H1 (cell line): ENCODE results near the gene TPO. TPM values are rescaled to one million over a fixed set of nuclear protein-coding genes. Genes with fewer than 3 reads are reported as not detected.

Source experiments
- CTCF ChIA-PET: fragments of 300-600 bp; sonication (Branson Sonifier 250); formaldehyde crosslinking; loops from one replicate; lab custom pipeline; 2021; ENCODE audit not compliant: partially characterized antibody; lab: Charles Lee
- POLR2A ChIA-PET: fragments of 300-600 bp; sonication (Branson Sonifier 250); formaldehyde crosslinking; loops from one replicate; lab custom pipeline; 2021; ENCODE audit warnings: inconsistent platforms; ENCODE audit not compliant: partially characterized antibody; lab: Charles Lee
- DNase-seq, 2 experiments: peaks; one replicate each; pipeline versions ENCODE4 v3.0.0 to v3.0.0-alpha.2; 2010 to 2022; ENCODE audit warnings: low spot score in 2 of 2, low read depth in 1 of 2, mixed read lengths in 1 of 2
- FAIRE-seq: peaks from 2 replicates; lab custom pipeline; 2011; peaks lifted over from hg19 to GRCh38; lab: Jason Lieb, UNC
- H2AFZ ChIP-seq: 2 replicates; pipeline ENCODE4 v1.8.1; 2012; ENCODE audit warnings: low read length, inconsistent platforms
- H2AK5ac ChIP-seq: 2 replicates; pipeline ENCODE4 v1.6.1; 2013; ENCODE audit warnings: low read depth, low read length
- H2BK120ac ChIP-seq: replicated peaks from 2 replicates; pipeline ENCODE3; 2013; ENCODE audit warnings: low read depth, low read length, inconsistent platforms
- H2BK12ac ChIP-seq: 2 replicates; pipeline ENCODE4 v1.6.1; 2013; ENCODE audit warnings: low read depth, low read length
- H2BK15ac ChIP-seq: 2 replicates; pipeline ENCODE4 v1.6.1; 2013; ENCODE audit warnings: low read length
- H2BK20ac ChIP-seq: 2 replicates; pipeline ENCODE4 v1.6.1; 2013; ENCODE audit warnings: low read length
- H2BK5ac ChIP-seq: 2 replicates; pipeline ENCODE4 v1.6.1; 2013; ENCODE audit warnings: low read depth, low read length
- H3K14ac ChIP-seq: 2 replicates; pipeline ENCODE4 v1.6.1; 2013; ENCODE audit warnings: inconsistent platforms; ENCODE audit not compliant: insufficient read length
- H3K18ac ChIP-seq: 2 replicates; pipeline ENCODE4 v1.6.1; 2013; ENCODE audit warnings: low read length; ENCODE audit errors: extremely low read depth
- H3K23ac ChIP-seq: 2 replicates; pipeline ENCODE4 v1.6.1; 2013; ENCODE audit warnings: inconsistent platforms; ENCODE audit not compliant: insufficient read length
- H3K23me2 ChIP-seq: 2 replicates; pipeline ENCODE4 v1.6.1; 2013; ENCODE audit warnings: low read depth, low read length
- H3K27ac ChIP-seq: 2 replicates; pipeline ENCODE4 v1.6.1; 2011; ENCODE audit warnings: low read depth, low read length, inconsistent platforms
- H3K27me3 ChIP-seq, 4 experiments: replicated peaks in 1 of 4; 1 replicate in 1 of 4; 2 replicates in 3 of 4; pipeline versions ENCODE4 v1.6.1 to v1.8.1; 2011 to 2013; ENCODE audit warnings: low read length in 3 of 4, mild to moderate bottlenecking in 3 of 4, inconsistent platforms in 2 of 4, mixed read lengths in 2 of 4, moderate library complexity in 1 of 4; ENCODE audit not compliant: control insufficient read depth in 3 of 4, insufficient read depth in 3 of 4; ENCODE audit errors: extremely low read depth in 1 of 4
- H3K36me3 ChIP-seq, 4 experiments: 2 replicates each; pipeline versions ENCODE4 v1.6.1 to v1.8.1; 2011 to 2013; ENCODE audit warnings: mild to moderate bottlenecking in 4 of 4, low read length in 3 of 4, moderate library complexity in 2 of 4, control low read depth in 1 of 4, inconsistent platforms in 1 of 4; ENCODE audit not compliant: insufficient read depth in 4 of 4, control insufficient read depth in 2 of 4
- H3K4ac ChIP-seq: replicated peaks from 2 replicates; pipeline ENCODE3; 2013; ENCODE audit warnings: low read length, low read depth, mixed read lengths, inconsistent platforms; ENCODE audit not compliant: insufficient read length
- H3K4me1 ChIP-seq, 4 experiments: replicated peaks in 1 of 4; 1 replicate in 1 of 4; 2 replicates in 3 of 4; pipeline versions ENCODE4 v1.6.1 to v1.8.1; 2011 to 2013; ENCODE audit warnings: low read length in 3 of 4, inconsistent platforms in 2 of 4, mixed read lengths in 1 of 4; ENCODE audit not compliant: insufficient read depth in 4 of 4, control insufficient read depth in 3 of 4
- H3K4me2 ChIP-seq, 2 experiments: 2 replicates each; pipeline versions ENCODE4 v1.6.1 to v1.8.1; 2011 to 2013; ENCODE audit warnings: low read depth in 2 of 2, low read length in 2 of 2, control low read depth in 1 of 2, inconsistent platforms in 1 of 2, mild to moderate bottlenecking in 1 of 2; ENCODE audit not compliant: insufficient read depth in 1 of 2
- H3K4me3 ChIP-seq, 4 experiments: fragments of 200-600, 300-600 bp in 1 of 4; sonication (generic), shearing (Covaris generic), sonication (Bioruptor Twin) in 1 of 4; 2 replicates each; pipeline versions ENCODE4 v1.5.1 to v1.8.1; 2011 to 2016; ENCODE audit warnings: low read length in 4 of 4, low read depth in 3 of 4, control low read depth in 2 of 4, inconsistent platforms in 2 of 4, mild to moderate bottlenecking in 2 of 4, mixed read lengths in 1 of 4, moderate library complexity in 1 of 4; ENCODE audit not compliant: insufficient read depth in 2 of 4; ENCODE audit errors: extremely low read depth in 1 of 4
- H3K56ac ChIP-seq: replicated peaks from 2 replicates; pipeline ENCODE3; 2013; ENCODE audit warnings: low read depth, mild to moderate bottlenecking, mixed read lengths, low read length, inconsistent platforms; ENCODE audit not compliant: insufficient read length
- H3K79me1 ChIP-seq: 2 replicates; pipeline ENCODE4 v1.6.1; 2013; ENCODE audit warnings: low read depth, low read length, control low read depth
- H3K79me2 ChIP-seq, 2 experiments: 2 replicates each; pipeline versions ENCODE4 v1.6.1 to v1.8.1; 2012 to 2013; ENCODE audit warnings: low read length in 2 of 2, mild to moderate bottlenecking in 2 of 2, inconsistent platforms in 1 of 2; ENCODE audit not compliant: insufficient read depth in 2 of 2, control insufficient read depth in 1 of 2
- H3K9ac ChIP-seq, 4 experiments: replicated peaks in 1 of 4; 1 replicate in 1 of 4; 2 replicates in 3 of 4; pipeline versions ENCODE4 v1.6.1 to v1.8.1; 2011 to 2013; ENCODE audit warnings: low read depth in 3 of 4, low read length in 3 of 4, control low read depth in 2 of 4, mild to moderate bottlenecking in 2 of 4, moderate library complexity in 2 of 4, inconsistent platforms in 1 of 4; ENCODE audit errors: extremely low read depth in 1 of 4
- H3K9me3 ChIP-seq, 2 experiments: 2 replicates each; pipeline versions ENCODE4 v1.6.1 to v1.8.1; 2012 to 2013; ENCODE audit warnings: mild to moderate bottlenecking in 2 of 2, moderate library complexity in 2 of 2, control low read depth in 1 of 2, inconsistent platforms in 1 of 2, low read depth in 1 of 2, low read length in 1 of 2, mixed read lengths in 1 of 2; ENCODE audit not compliant: insufficient read depth in 2 of 2
- H4K20me1 ChIP-seq, 2 experiments: replicated peaks in 1 of 2; 2 replicates each; pipeline versions ENCODE3 to v1.8.1; 2011 to 2013; ENCODE audit warnings: inconsistent platforms in 2 of 2, low read length in 2 of 2, mild to moderate bottlenecking in 1 of 2; ENCODE audit not compliant: insufficient read depth in 2 of 2, control insufficient read depth in 1 of 2
- H4K5ac ChIP-seq: 2 replicates; pipeline ENCODE4 v1.6.1; 2013; ENCODE audit warnings: low read length, low read depth, mixed read lengths, inconsistent platforms; ENCODE audit not compliant: insufficient read length
- H4K8ac ChIP-seq: 2 replicates; pipeline ENCODE4 v1.8.0; 2013; ENCODE audit warnings: mild to moderate bottlenecking, moderate library complexity, low read length, inconsistent platforms; ENCODE audit not compliant: insufficient read depth; ENCODE audit errors: extremely low read depth
- H4K91ac ChIP-seq: replicated peaks from 2 replicates; pipeline ENCODE3; 2013; ENCODE audit warnings: low read length, mixed read lengths, inconsistent platforms; ENCODE audit not compliant: insufficient read length
- BRCA1 ChIP-seq: IDR thresholded peaks from 2 replicates; pipeline ENCODE4 v1.6.1; 2012; ENCODE audit warnings: low read depth, low read length, improper control_type of control experiment
- CBX8 ChIP-seq: fragments of 300-800, 300-1000 bp; sonication (generic); IDR thresholded peaks from 2 replicates; pipeline ENCODE4 v1.7.1; 2016; ENCODE audit warnings: low read depth, low read length, borderline replicate concordance
- EZH2 ChIP-seq: fragments of 200-600 bp; sonication (generic); IDR thresholded peaks from 2 replicates; pipeline ENCODE4 v1.7.1; 2012; ENCODE audit warnings: low read depth, mild to moderate bottlenecking, moderate library complexity, low read length, inconsistent platforms; ENCODE audit not compliant: severe bottlenecking
- GTF2F1 ChIP-seq: IDR thresholded peaks from 2 replicates; pipeline ENCODE4 v1.6.1; 2012; ENCODE audit warnings: low read depth, low read length, improper control_type of control experiment, borderline replicate concordance
- HDAC2 ChIP-seq, 2 experiments: fragments of 300-600 bp in 1 of 2; sonication (generic) in 1 of 2; IDR thresholded peaks; 2 replicates each; pipeline ENCODE4 v1.6.1; 2011 to 2012; ENCODE audit warnings: low read depth in 2 of 2, low read length in 2 of 2, mild to moderate bottlenecking in 2 of 2, moderate library complexity in 2 of 2, borderline replicate concordance in 1 of 2, inconsistent platforms in 1 of 2
- JUN ChIP-seq: IDR thresholded peaks from 2 replicates; pipeline ENCODE4 v1.6.1; 2011; ENCODE audit warnings: low read depth, mild to moderate bottlenecking, improper control_type of control experiment, low read length
- MAFK ChIP-seq: IDR thresholded peaks from 2 replicates; pipeline ENCODE4 v1.6.1; 2012; ENCODE audit warnings: low read depth, mild to moderate bottlenecking, improper control_type of control experiment, low read length
- POU5F1 ChIP-seq: IDR thresholded peaks from 2 replicates; pipeline ENCODE4 v1.6.1; 2011; ENCODE audit warnings: low read depth, mild to moderate bottlenecking, low read length, moderate library complexity
- SP2 ChIP-seq: IDR thresholded peaks from 2 replicates; pipeline ENCODE4 v1.6.1; 2012; ENCODE audit warnings: mild to moderate bottlenecking, low read length, inconsistent platforms
- TAF1 ChIP-seq: IDR thresholded peaks from 2 replicates; pipeline ENCODE4 v1.6.1; 2011; ENCODE audit warnings: mild to moderate bottlenecking, low read depth, low read length
- WGBS, 2 experiments: shearing (Covaris generic) in 1 of 2; methylation state at CpG; one replicate each; pipeline versions ENCODE4 v1.1.6 to v1.1.7; 2013 to 2015; ENCODE audit warnings: low lambda C conversion rate in 2 of 2, mixed read lengths in 2 of 2, inconsistent platforms in 1 of 2, low coverage in 1 of 2, missing lambda C conversion rate in 1 of 2; ENCODE audit not compliant: insufficient replicate concordance in 2 of 2, insufficient coverage in 1 of 2, insufficient read length in 1 of 2; ENCODE audit errors: extremely low coverage in 1 of 2, missing lambda C conversion rate in 1 of 2; 5-methylcytosine and 5-hydroxymethylcytosine counted together
- polyA plus RNA-seq, 7 experiments: library from polyadenylated mRNA; depleted of rRNA in 3 of 7; stranded (reverse) in 5 of 7; unstranded in 2 of 7; fragments of >200 nt in 5 of 7; fragments of 200-250 nt in 2 of 7; gene quantifications; 1 replicate in 5 of 7; 2 replicates in 1 of 7; 4 replicates in 1 of 7; pipeline versions ENCODE4 v1.2.1 to v1.2.3, GENCODE V29; 2011 to 2013; ENCODE audit warnings: missing spikeins in 2 of 7, mixed read lengths in 2 of 7
- total RNA-seq: library from RNA; stranded (reverse); fragmentation: NEBNext Ultra II Directional; extraction: Animal tissue kit (Norgen Biotek cat#: 25700); gene quantifications from 2 replicates; pipeline ENCODE4 v1.2.1, GENCODE V29; 2021
- TF ChIP-seq, protein P1 (sequence below): IDR thresholded peaks from 2 replicates; pipeline ENCODE4 v1.6.1; 2012; ENCODE audit warnings: inconsistent platforms

Gene TPO
- total and polyA plus RNA-seq, 2 of the 8 experiments (the other 6 are each of a cell fraction or from before 2014, with no cell fraction given): not detected

DNA sequence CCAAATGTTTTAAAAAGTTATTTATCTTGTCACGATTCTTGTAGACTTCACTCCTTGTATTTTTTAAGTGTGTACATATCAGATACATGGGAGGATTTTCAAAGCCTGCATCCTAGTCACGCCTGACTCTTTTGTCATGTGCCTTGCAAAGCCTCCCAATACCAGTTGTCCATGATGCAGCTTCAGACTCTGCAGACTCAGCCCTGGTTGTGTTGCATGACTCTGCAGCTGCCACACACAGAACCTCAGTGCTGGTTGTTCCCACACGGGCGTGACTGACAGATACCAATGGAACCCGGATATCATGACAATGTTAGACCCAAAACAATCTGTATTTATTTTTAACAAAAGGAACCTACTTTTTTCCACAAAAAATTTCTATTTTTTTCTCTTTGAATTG is 38.2 kb downstream of the TPO start:
- H3K27ac ChIP-seq: no peak overlapping the region
- H3K4me1 ChIP-seq: no peaks in the 10 kb centered on the region
- no peak overlapping the region for H2BK15ac ChIP-seq
- H3K4ac ChIP-seq: no peak overlapping the region
- no peak overlapping the region for H4K8ac ChIP-seq
- H2BK120ac ChIP-seq: no peak overlapping the region
- H2BK12ac ChIP-seq: no peak overlapping the region
- H3K56ac ChIP-seq: no peak overlapping the region
- CTCF ChIA-PET: interaction anchor here (1.0 kb wide), 1 partner anchor 31 kb away, joined by 3 read pairs; no protein-coding TSS in a partner anchor
- no peak overlapping the region for H3K14ac ChIP-seq
- H3K36me3 ChIP-seq: no peaks in the 10 kb centered on the region
- H3K79me1 ChIP-seq: no peaks in the 10 kb centered on the region
- no peak overlapping the region for H4K91ac ChIP-seq
- no peak overlapping the region for H3K23ac ChIP-seq
- no peak overlapping the region for H2AFZ ChIP-seq
- H2AK5ac ChIP-seq: no peak overlapping the region
- no peaks in the 10 kb centered on the region for H4K20me1 ChIP-seq
- no peak overlapping the region for H3K4me2 ChIP-seq
- no peak for TF ChIP-seq EZH2
- no peak for TF ChIP-seq CBX8
- TF ChIP-seq HDAC2 (IDR thresholded peaks at IDR 0.05; ENCODE audit: borderline replicate concordance in 1 of 2, low read depth in 2 of 2, low read length in 2 of 2): no peak
- TF ChIP-seq POU5F1: no peak
- TF ChIP-seq, protein P1, sequence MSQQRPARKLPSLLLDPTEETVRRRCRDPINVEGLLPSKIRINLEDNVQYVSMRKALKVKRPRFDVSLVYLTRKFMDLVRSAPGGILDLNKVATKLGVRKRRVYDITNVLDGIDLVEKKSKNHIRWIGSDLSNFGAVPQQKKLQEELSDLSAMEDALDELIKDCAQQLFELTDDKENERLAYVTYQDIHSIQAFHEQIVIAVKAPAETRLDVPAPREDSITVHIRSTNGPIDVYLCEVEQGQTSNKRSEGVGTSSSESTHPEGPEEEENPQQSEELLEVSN: no peak
- TF ChIP-seq GTF2F1: no peak
- no peak for TF ChIP-seq MAFK
- no peak for TF ChIP-seq TAF1
- TF ChIP-seq JUN: no peak
- no peak for TF ChIP-seq BRCA1
- no peak for TF ChIP-seq SP2
- POLR2A ChIA-PET: no interaction called here
- H4K5ac ChIP-seq: no peak overlapping the region
- H3K79me2 ChIP-seq: no peaks in the 10 kb centered on the region
- H3K9me3 ChIP-seq: no peaks in the 10 kb centered on the region
- H2BK5ac ChIP-seq: no peak overlapping the region
- H3K9ac ChIP-seq: no peak overlapping the region
- DNase-seq (no peak), FAIRE-seq (no peak)
- no peak overlapping the region for H2BK20ac ChIP-seq
- H3K23me2 ChIP-seq: no peaks in the 10 kb centered on the region; the same call in 1 of the 2 replicates
- H3K18ac ChIP-seq: no peak overlapping the region
- WGBS, 2 experiments: 83% methylated on average over 5 of the region's 5 CpGs; no CpG with 5 or more reads in 1 of the 2 experiments
- no peak overlapping the region for H3K4me3 ChIP-seq
- no peaks in the 10 kb centered on the region for H3K27me3 ChIP-seq
